Measurements from ENCODE around the gene RIPK4. TPM values are rescaled to one million over a fixed set of nuclear protein-coding genes. Genes with fewer than 3 reads are reported as not detected.
A peak's percentile ranks its signal among the peaks of the same experiment; 100 is the strongest.

Gene RIPK4
- total RNA-seq, 1 donor from 2014 or later: 34.0 TPM

- no peak for DNase-seq (ENCODE audit: low read depth)
- no peaks in the 10 kb centered on the region for H3K27me3 ChIP-seq (ENCODE audit: control insufficient read depth, insufficient read depth, low read length)
- H3K36me3 ChIP-seq (ENCODE audit: control insufficient read depth, insufficient read depth, low read length): no peaks in the 10 kb centered on the region
- FAIRE-seq: no peak
- no peak for TF ChIP-seq CTCF (IDR thresholded peaks at IDR 0.05; ENCODE audit: insufficient read depth, low read length, severe bottlenecking)
- H3K4me3 ChIP-seq (ENCODE audit: low read depth, low read length): no peak overlapping the region
Measured at GRCh38 chr21:41710823-41711160, 56.1 kb downstream of the RIPK4 start.

GRCh38 chr21:41709965-41710822 is 56.7 kb downstream of the RIPK4 start:
- Histone ChIP-seq H3K27me3 (ENCODE audit: control insufficient read depth, insufficient read depth, low read length) (no peaks in the 10 kb centered on the region), H3K4me3 (ENCODE audit: low read depth, low read length) (no peak overlapping the region), H3K36me3 (ENCODE audit: control insufficient read depth, insufficient read depth, low read length) (no peaks in the 10 kb centered on the region)
- DNase-seq (ENCODE audit: low read depth): no peak
- TF ChIP-seq CTCF (IDR thresholded peaks at IDR 0.05; ENCODE audit: insufficient read depth, low read length, severe bottlenecking): no peak
- FAIRE-seq: no peak

- H3K4me3 ChIP-seq (ENCODE audit: low read depth, low read length): no peak overlapping the region
- H3K36me3 ChIP-seq (ENCODE audit: control insufficient read depth, insufficient read depth, low read length): no peaks in the 10 kb centered on the region
- no peaks in the 10 kb centered on the region for H3K27me3 ChIP-seq (ENCODE audit: control insufficient read depth, insufficient read depth, low read length)
- TF ChIP-seq CTCF (IDR thresholded peaks at IDR 0.05; ENCODE audit: insufficient read depth, low read length, severe bottlenecking): no peak
- DNase-seq (ENCODE audit: low read depth) (no peak), FAIRE-seq (no peak)
Measured at GRCh38 chr21:41709166-41709565, 57.7 kb downstream of the RIPK4 start.

- FAIRE-seq: no peak
- no peak overlapping the region for H3K4me3 ChIP-seq (ENCODE audit: low read depth, low read length)
- TF ChIP-seq CTCF (IDR thresholded peaks at IDR 0.05; ENCODE audit: insufficient read depth, low read length, severe bottlenecking): no peak
- H3K27me3 ChIP-seq (ENCODE audit: control insufficient read depth, insufficient read depth, low read length): no peaks in the 10 kb centered on the region
- DNase-seq (ENCODE audit: low read depth): no peak
- no peaks in the 10 kb centered on the region for H3K36me3 ChIP-seq (ENCODE audit: control insufficient read depth, insufficient read depth, low read length)
Measured at GRCh38 chr21:41707960-41708330, 58.9 kb downstream of the RIPK4 start.

GRCh38 chr21:41707231-41707959 is 59.5 kb downstream of the RIPK4 start:
- Histone ChIP-seq H3K36me3 (ENCODE audit: control insufficient read depth, insufficient read depth, low read length) (no peaks in the 10 kb centered on the region), H3K4me3 (ENCODE audit: low read depth, low read length) (no peak overlapping the region), H3K27me3 (ENCODE audit: control insufficient read depth, insufficient read depth, low read length) (no peaks in the 10 kb centered on the region)
- DNase-seq (ENCODE audit: low read depth): peak; percentile 79
- TF ChIP-seq CTCF (IDR thresholded peaks at IDR 0.05; ENCODE audit: insufficient read depth, low read length, severe bottlenecking): no peak
- no peak for FAIRE-seq
